Tibial artery (tissue), 4 donors: Measurements from ENCODE around the gene PSKH1.

Experiments used
- DNase-seq, 2 donors: peaks; one replicate each; pipeline ENCODE4 v3.0.0-alpha.2; 2019
- H3K27ac ChIP-seq, 2 donors: fragments of 200-600 bp; sonication (generic) in 1 of 2; 1 replicate in 1 of 2; 2 replicates in 1 of 2; pipeline ENCODE4 v1.5.1; 2018 to 2019; ENCODE audit warnings: mild to moderate bottlenecking in 1 of 2
- H3K27me3 ChIP-seq, 2 donors: fragments of 200-600 bp; sonication (generic) in 1 of 2; one replicate each; pipeline versions ENCODE4 v1.5.1 to v1.6.0; 2016 to 2019
- H3K36me3 ChIP-seq, 3 donors: fragments of 200-600 bp; sonication (generic) in 2 of 3; one replicate each; pipeline ENCODE4 v1.5.1; 2016 to 2019; ENCODE audit warnings: mild to moderate bottlenecking in 2 of 3
- H3K4me1 ChIP-seq, 4 donors: fragments of 200-600 bp; sonication (generic) in 2 of 4; 1 replicate in 3 of 4; 2 replicates in 1 of 4; pipeline ENCODE4 v1.5.1; 2016 to 2019
- H3K4me3 ChIP-seq, 2 donors: fragments of 200-600 bp; sonication (generic) in 1 of 2; 1 replicate in 1 of 2; 2 replicates in 1 of 2; pipeline ENCODE4 v1.5.1; 2018 to 2019; ENCODE audit warnings: mild to moderate bottlenecking in 2 of 2
- H3K9me3 ChIP-seq, 3 donors: fragments of 200-600 bp; sonication (generic) in 1 of 3; one replicate each; pipeline ENCODE4 v1.5.1; 2016 to 2019
- intact Hi-C: fragments of 100-400 bp; cut with DNase I; formaldehyde crosslinking; loops from one replicate; pipeline ENCODE4 v1.15.0; 2023; ENCODE audit warnings: low total_unique reads
- TF ChIP-seq, protein P1 (sequence below), 2 experiments: fragments of 200-600 bp in 1 of 2; fragments of 450-650 bp in 1 of 2; IDR thresholded peaks; one replicate each; pipeline ENCODE4 v1.5.1; 2017 to 2019; ENCODE audit warnings: antibody characterized with exemption in 2 of 2, mild to moderate bottlenecking in 1 of 2, moderate library complexity in 1 of 2

PSKH1 gene

DNA sequence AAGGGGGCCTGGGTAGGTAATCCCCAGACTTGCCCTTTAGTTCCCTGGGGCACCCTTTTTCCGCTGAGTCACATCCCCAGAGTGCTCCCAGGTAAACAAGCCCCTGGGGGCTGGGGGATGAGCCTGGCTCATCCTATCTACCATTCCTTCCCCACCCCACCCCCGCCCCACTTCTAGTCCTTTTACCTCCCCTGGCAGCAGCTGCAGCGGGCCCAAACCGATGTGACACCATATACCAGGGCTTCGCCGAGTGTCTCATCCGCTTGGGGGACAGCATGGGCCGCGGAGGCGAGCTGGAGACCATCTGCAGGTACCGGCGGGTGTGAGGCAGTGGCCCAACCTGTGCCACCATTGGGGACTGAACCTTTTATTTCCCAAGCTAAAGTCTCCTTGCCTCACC, 7.5 kb upstream of the PSKH1 start:
- Histone ChIP-seq H3K4me1 (peaks cover 0 to 23% (median 11%) of the 10 kb centered on the region in 4 donors), H3K27ac (peak overlapping the region; percentile 66), H3K4me3 (no peak overlapping the region), H3K36me3 (peaks cover 30 to 54% (median 36%) of the 10 kb centered on the region in 3 donors), H3K27me3 (no peaks in the 10 kb centered on the region), H3K9me3 (no peaks in the 10 kb centered on the region)
- intact Hi-C loops: loop anchor here (10.0 kb wide), 1 partner anchor 51 kb away; no protein-coding TSS in a partner anchor
- DNase-seq: no peak
- TF ChIP-seq, protein P1, sequence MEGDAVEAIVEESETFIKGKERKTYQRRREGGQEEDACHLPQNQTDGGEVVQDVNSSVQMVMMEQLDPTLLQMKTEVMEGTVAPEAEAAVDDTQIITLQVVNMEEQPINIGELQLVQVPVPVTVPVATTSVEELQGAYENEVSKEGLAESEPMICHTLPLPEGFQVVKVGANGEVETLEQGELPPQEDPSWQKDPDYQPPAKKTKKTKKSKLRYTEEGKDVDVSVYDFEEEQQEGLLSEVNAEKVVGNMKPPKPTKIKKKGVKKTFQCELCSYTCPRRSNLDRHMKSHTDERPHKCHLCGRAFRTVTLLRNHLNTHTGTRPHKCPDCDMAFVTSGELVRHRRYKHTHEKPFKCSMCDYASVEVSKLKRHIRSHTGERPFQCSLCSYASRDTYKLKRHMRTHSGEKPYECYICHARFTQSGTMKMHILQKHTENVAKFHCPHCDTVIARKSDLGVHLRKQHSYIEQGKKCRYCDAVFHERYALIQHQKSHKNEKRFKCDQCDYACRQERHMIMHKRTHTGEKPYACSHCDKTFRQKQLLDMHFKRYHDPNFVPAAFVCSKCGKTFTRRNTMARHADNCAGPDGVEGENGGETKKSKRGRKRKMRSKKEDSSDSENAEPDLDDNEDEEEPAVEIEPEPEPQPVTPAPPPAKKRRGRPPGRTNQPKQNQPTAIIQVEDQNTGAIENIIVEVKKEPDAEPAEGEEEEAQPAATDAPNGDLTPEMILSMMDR (IDR thresholded peaks at IDR 0.05): no peak

DNA sequence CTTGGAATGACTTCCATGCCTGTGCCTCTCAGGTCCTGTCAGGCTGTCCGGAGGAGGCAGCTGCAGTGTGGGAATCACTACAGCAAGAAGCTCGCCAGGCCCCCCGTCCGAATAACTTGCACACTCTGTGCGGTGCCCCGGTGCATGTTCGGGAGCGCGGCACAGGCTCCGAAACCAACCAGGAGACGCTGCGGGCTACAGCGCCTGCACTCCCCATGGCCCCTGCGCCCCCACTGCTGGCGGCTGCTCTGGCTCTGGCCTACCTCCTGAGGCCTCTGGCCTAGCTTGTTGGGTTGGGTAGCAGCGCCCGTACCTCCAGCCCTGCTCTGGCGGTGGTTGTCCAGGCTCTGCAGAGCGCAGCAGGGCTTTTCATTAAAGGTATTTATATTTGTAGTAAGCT, 7.1 kb upstream of the PSKH1 start:
- H3K27ac ChIP-seq: peak overlapping the region in 1 of 2 donors; percentile 66
- no peak for DNase-seq
- peaks cover 0 to 23% (median 11%) of the 10 kb centered on the region in 4 donors for H3K4me1 ChIP-seq
- no peaks in the 10 kb centered on the region for H3K27me3 ChIP-seq
- intact Hi-C loops: loop anchor here (10.0 kb wide), 1 partner anchor 51 kb away; no protein-coding TSS in a partner anchor
- H3K36me3 ChIP-seq: peaks cover 25 to 50% (median 32%) of the 10 kb centered on the region in 3 donors
- H3K9me3 ChIP-seq: no peaks in the 10 kb centered on the region
- TF ChIP-seq, protein P1 (IDR thresholded peaks at IDR 0.05): no peak
- no peak overlapping the region for H3K4me3 ChIP-seq

DNA sequence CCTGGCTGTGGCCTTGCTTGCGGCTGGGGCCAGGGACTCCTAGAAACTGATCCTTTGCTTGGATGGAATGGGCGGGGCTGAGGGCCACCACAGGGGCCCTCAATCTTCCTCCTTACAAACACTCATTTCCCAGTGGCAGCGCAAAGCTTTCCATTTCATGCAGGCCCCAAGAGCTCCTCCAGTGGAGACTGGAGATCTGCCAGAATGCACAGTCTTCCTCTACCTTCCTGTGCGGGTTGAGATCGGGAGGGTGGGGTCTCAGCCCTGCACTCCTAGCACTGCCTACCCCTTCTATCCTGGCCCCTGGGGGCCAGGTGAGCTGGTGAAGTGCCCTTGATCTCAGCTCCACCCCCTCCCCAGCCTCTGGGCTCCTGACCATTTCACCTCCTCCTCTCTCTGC, 6.7 kb upstream of the PSKH1 start:
- intact Hi-C loops: loop anchor here (10.0 kb wide), 1 partner anchor 52 kb away; no protein-coding TSS in a partner anchor
- Histone ChIP-seq H3K4me3 (no peak overlapping the region), H3K27me3 (no peaks in the 10 kb centered on the region), H3K9me3 (no peaks in the 10 kb centered on the region), H3K36me3 (peaks cover 21 to 46% (median 28%) of the 10 kb centered on the region in 3 donors), H3K27ac (peak overlapping the region in 1 of 2 donors; percentile 66), H3K4me1 (peaks cover 0 to 23% (median 11%) of the 10 kb centered on the region in 4 donors)
- TF ChIP-seq, protein P1 (IDR thresholded peaks at IDR 0.05): no peak
- DNase-seq: no peak

DNA sequence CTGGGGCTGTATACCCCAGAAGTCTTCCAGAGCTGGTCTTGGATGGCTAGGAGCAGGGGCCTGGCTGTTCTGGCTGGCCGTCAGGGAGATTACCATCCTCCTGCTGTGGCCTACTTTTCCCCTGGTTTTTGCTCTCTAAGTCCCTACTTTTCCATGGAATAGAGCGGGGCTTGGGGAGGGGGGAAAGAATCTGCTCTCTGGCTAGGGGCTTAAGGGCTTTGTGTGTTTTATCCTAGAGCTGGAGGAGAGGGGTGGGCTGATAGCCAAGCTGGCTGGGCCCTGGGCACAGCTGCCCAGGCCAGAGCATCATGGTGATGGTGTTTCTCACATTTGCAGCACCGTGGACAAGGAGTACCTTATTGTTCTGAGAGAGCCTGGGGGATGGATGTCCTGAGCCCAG, 4.7 kb upstream of the PSKH1 start:
- Histone ChIP-seq H3K27me3 (no peaks in the 10 kb centered on the region), H3K36me3 (peaks cover 3 to 26% (median 9%) of the 10 kb centered on the region in 3 donors), H3K9me3 (no peaks in the 10 kb centered on the region), H3K27ac (no peak overlapping the region), H3K4me1 (peaks cover 0 to 21% (median 14%) of the 10 kb centered on the region in 4 donors), H3K4me3 (no peak overlapping the region)
- TF ChIP-seq, protein P1 (IDR thresholded peaks at IDR 0.05): no peak
- no peak for DNase-seq
- intact Hi-C loops: loop anchor here (10.0 kb wide), 1 partner anchor 54 kb away; no protein-coding TSS in a partner anchor

DNA sequence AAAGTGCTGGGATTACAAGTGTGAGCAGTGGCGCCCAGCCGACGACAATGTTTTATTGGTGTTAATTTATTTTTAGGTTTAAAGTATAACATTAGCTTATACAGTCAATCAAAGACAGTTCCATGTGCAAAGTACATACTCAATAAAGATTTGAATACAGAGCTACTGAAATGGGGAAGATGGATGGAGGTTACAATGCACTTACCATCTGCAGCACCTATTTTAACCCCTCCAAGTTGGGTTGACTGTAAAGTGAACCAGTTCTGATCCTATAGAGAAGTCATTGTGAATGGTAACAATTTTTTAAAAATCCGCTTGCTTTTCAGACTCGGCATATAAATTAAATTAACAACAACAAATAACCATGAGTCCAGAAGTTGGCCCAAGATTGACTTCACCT, 679 bp upstream of the PSKH1 start:
- Histone ChIP-seq H3K36me3 (no peaks in the 10 kb centered on the region), H3K4me3 (peak overlapping the region; percentile 82 to 98), H3K4me1 (peaks cover 0 to 42% (median 28%) of the 10 kb centered on the region in 4 donors), H3K27me3 (no peaks in the 10 kb centered on the region), H3K27ac (peak overlapping the region; percentile 94 to 99), H3K9me3 (no peaks in the 10 kb centered on the region)
- TF ChIP-seq, protein P1 (IDR thresholded peaks at IDR 0.05): no peak
- DNase-seq: no peak
- intact Hi-C loops: no loop called here
